A549 (cell line): ENCODE data around the gene ART4. TPM values are rescaled to one million over a fixed set of nuclear protein-coding genes. Genes with fewer than 3 reads are reported as not detected.

Source experiments
- ATAC-seq, 2 experiments: fragments of 200-7000 bp in 1 of 2; fragments of >200 bp in 1 of 2; cut with Nextera tagmentation in 1 of 2; cut with Tn5 transposase in 1 of 2; 3 replicates each; pipeline versions ENCODE4 v1.8.0 to v1.9.1; 2018 to 2020; ENCODE audit warnings: mild to moderate bottlenecking in 1 of 2, moderate library complexity in 1 of 2
- CTCF ChIA-PET: fragments of 300-600 bp; sonication (Branson Sonifier 250); formaldehyde crosslinking; extraction: SDS; loops from one replicate; lab custom pipeline; 2021; ENCODE audit warnings: antibody characterized with exemption, inconsistent platforms; lab: Yijun Ruan, JAX
- POLR2A ChIA-PET: fragments of 350-600 bp; formaldehyde crosslinking; extraction: SDS; loops from one replicate; lab custom pipeline; 2021; ENCODE audit warnings: antibody characterized with exemption, inconsistent platforms; lab: Yijun Ruan, JAX
- DNase-seq, 2 experiments: peaks; one replicate each; pipeline versions ENCODE4 v3.0.0 to v3.0.0-alpha.2; 2011 to 2016; ENCODE audit warnings: low read depth in 1 of 2, low spot score in 1 of 2
- FAIRE-seq: peaks from 2 replicates; lab custom pipeline; 2011; peaks lifted over from hg19 to GRCh38; lab: Jason Lieb, UNC
- H3K27ac ChIP-seq, 2 experiments: fragments of >200 bp; sonication (Bioruptor Twin); formaldehyde crosslinking; 3 replicates each; pipeline ENCODE4 v1.5.1; 2016 to 2017
- H3K4me1 ChIP-seq: fragments of >200 bp; sonication (Bioruptor Twin); formaldehyde crosslinking; 3 replicates; pipeline ENCODE4 v1.6.1; 2016
- H3K4me2 ChIP-seq: fragments of >200 bp; sonication (Bioruptor Twin); formaldehyde crosslinking; 3 replicates; pipeline ENCODE4 v1.6.1; 2016
- H3K4me3 ChIP-seq: fragments of >200 bp; sonication (Bioruptor Twin); formaldehyde crosslinking; 3 replicates; pipeline ENCODE4 v1.5.1; 2016
- H3K9me3 ChIP-seq: fragments of >200 bp; sonication (Bioruptor Twin); formaldehyde crosslinking; 3 replicates; pipeline ENCODE4 v1.6.1; 2016
- ATOH8 ChIP-seq: fragments of 250-450 bp; sonication (Bioruptor Pico); IDR thresholded peaks from 2 replicates; pipeline ENCODE4 v1.5.0; 2020; ENCODE audit warnings: low read depth, mild to moderate bottlenecking, moderate library complexity
- CBX2 ChIP-seq: fragments of 200-600 bp; sonication (generic); IDR thresholded peaks from 2 replicates; pipeline ENCODE4 v1.6.1; 2016; ENCODE audit warnings: low read depth, mild to moderate bottlenecking, borderline replicate concordance
- E2F6 ChIP-seq: IDR thresholded peaks from 2 replicates; pipeline ENCODE4 v1.6.1; 2012; ENCODE audit warnings: low read depth, borderline replicate concordance
- EP300 ChIP-seq, 2 experiments: fragments of >200 bp; sonication (Bioruptor Twin); formaldehyde crosslinking; IDR thresholded peaks; 2 replicates in 1 of 2; 3 replicates in 1 of 2; pipeline ENCODE4 v1.6.1; 2016 to 2017
- ESRRA ChIP-seq: fragments of 150-350 bp; IDR thresholded peaks from 2 replicates; pipeline ENCODE4 v1.6.1; 2014; ENCODE audit warnings: mild to moderate bottlenecking, low read length, borderline replicate concordance
- HOXB13 ChIP-seq: fragments of 250-450 bp; sonication (Bioruptor Pico); IDR thresholded peaks from 2 replicates; pipeline ENCODE4 v1.5.0; 2020; ENCODE audit warnings: low read depth, mild to moderate bottlenecking, moderate library complexity
- HOXB5 ChIP-seq: fragments of 250-450 bp; sonication (Bioruptor Pico); IDR thresholded peaks from 2 replicates; pipeline ENCODE4 v1.5.0; 2020; ENCODE audit warnings: mild to moderate bottlenecking, moderate library complexity
- JUN ChIP-seq, 2 experiments: fragments of >200 bp; sonication (Bioruptor Twin); formaldehyde crosslinking; IDR thresholded peaks; 2 replicates in 1 of 2; 3 replicates in 1 of 2; pipeline ENCODE4 v1.6.1; 2016 to 2017
- JUNB ChIP-seq: fragments of >200 bp; sonication (Bioruptor Twin); formaldehyde crosslinking; IDR thresholded peaks from 2 replicates; pipeline ENCODE4 v1.6.1; 2016
- KDM1A ChIP-seq: fragments of 200-600 bp; sonication (generic); IDR thresholded peaks from 2 replicates; pipeline ENCODE4 v1.6.1; 2016; ENCODE audit warnings: low read depth, mild to moderate bottlenecking
- KDM5A ChIP-seq: fragments of 200-600 bp; sonication (generic); IDR thresholded peaks from 2 replicates; pipeline ENCODE4 v1.6.1; 2016; ENCODE audit warnings: antibody characterized with exemption, mild to moderate bottlenecking
- MAFK ChIP-seq: fragments of 450-650 bp; IDR thresholded peaks from 2 replicates; pipeline ENCODE4 v1.6.1; 2014; ENCODE audit not compliant: partially characterized antibody
- MAZ ChIP-seq: fragments of 150-350 bp; IDR thresholded peaks from 2 replicates; pipeline ENCODE4 v1.6.1; 2014; ENCODE audit warnings: antibody characterized with exemption, low read depth, low read length, borderline replicate concordance
- NFE2L2 ChIP-seq: fragments of 150-350 bp; conservative IDR thresholded peaks from 2 replicates; pipeline ENCODE4 v1.6.1; 2014; ENCODE audit warnings: low read length
- NR3C1 ChIP-seq: fragments of >200 bp; sonication (Bioruptor Twin); formaldehyde crosslinking; IDR thresholded peaks from 3 replicates; pipeline ENCODE4 v1.6.1; 2017
- POLR2A ChIP-seq: IDR thresholded peaks from 2 replicates; pipeline ENCODE4 v1.6.1; 2012; ENCODE audit warnings: mild to moderate bottlenecking, low read length
- RCOR1 ChIP-seq: fragments of 150-350 bp; IDR thresholded peaks from 2 replicates; pipeline ENCODE4 v1.6.1; 2014; ENCODE audit warnings: antibody characterized with exemption, low read length, low read depth
- RFX5 ChIP-seq: fragments of 450-650 bp; IDR thresholded peaks from 2 replicates; pipeline ENCODE4 v1.7.1; 2014; ENCODE audit warnings: antibody characterized with exemption, mild to moderate bottlenecking, moderate library complexity
- SREBF2 ChIP-seq: fragments of 450-650 bp; IDR thresholded peaks from 2 replicates; pipeline ENCODE4 v1.6.1; 2014; ENCODE audit warnings: mild to moderate bottlenecking, moderate library complexity
- TFCP2L1 ChIP-seq: fragments of 250-450 bp; sonication (Bioruptor Pico); IDR thresholded peaks from 2 replicates; pipeline ENCODE4 v1.5.0; 2021; ENCODE audit warnings: mild to moderate bottlenecking
- WGBS: methylation state at CpG from one replicate; pipeline ENCODE4 v1.1.6; 2017; ENCODE audit errors: missing lambda C conversion rate; 5-methylcytosine and 5-hydroxymethylcytosine counted together
- polyA plus RNA-seq, 4 experiments: library from polyadenylated mRNA; depleted of rRNA in 3 of 4; stranded (reverse); fragments of >200 nt; fragmentation: RNase III in 1 of 4; extraction: RNeasy Plus Mini Kit Qiagen cat#74134 plus additional on column Dnase treatment in 1 of 4; gene quantifications; 2 replicates in 3 of 4; 3 replicates in 1 of 4; pipeline ENCODE4 v1.2.3, GENCODE V29; 2011 to 2017
- TF ChIP-seq, protein P1 (sequence below): fragments of >200 bp; sonication (Bioruptor Twin); formaldehyde crosslinking; IDR thresholded peaks from 3 replicates; pipeline ENCODE4 v1.6.1; 2016
- TF ChIP-seq, protein P2 (sequence below): fragments of 250-450 bp; sonication (Bioruptor Pico); IDR thresholded peaks from 2 replicates; pipeline ENCODE4 v1.5.0; 2021; ENCODE audit warnings: mild to moderate bottlenecking, moderate library complexity, borderline replicate concordance

Gene ART4
- polyA plus RNA-seq, 2 of the 4 experiments (the other 2 are of a cell fraction), result not detected

- no peak for DNase-seq
- peaks cover 4% of the 10 kb centered on the region; the same call in 2 of the 3 replicates for H3K4me1 ChIP-seq
- no peak overlapping the region for H3K27ac ChIP-seq
- no peak for ATAC-seq
- ChIA-PET POLR2A (no interaction called here), CTCF (no interaction called here)
- WGBS, result 64% methylated on average over 6 of the region's 6 CpGs
- no peaks in the 10 kb centered on the region for H3K9me3 ChIP-seq
- no peak overlapping the region for H3K4me3 ChIP-seq
- TF ChIP-seq JUN (IDR thresholded peaks at IDR 0.05) (no peak), HOXB5 (CRISPR knock-in tag) (no peak), MAZ (no peak), NR3C1 (no peak), TFCP2L1 (CRISPR knock-in tag) (no peak), RFX5 (no peak), ESRRA (no peak), EP300 (IDR thresholded peaks at IDR 0.05) (no peak), NFE2L2 (no peak), MAFK (no peak), CBX2 (no peak), ATOH8 (CRISPR knock-in tag) (no peak), RCOR1 (no peak), E2F6 (no peak), SREBF2 (no peak), JUNB (no peak), KDM1A (no peak), KDM5A (no peak)
- TF ChIP-seq, protein P1, sequence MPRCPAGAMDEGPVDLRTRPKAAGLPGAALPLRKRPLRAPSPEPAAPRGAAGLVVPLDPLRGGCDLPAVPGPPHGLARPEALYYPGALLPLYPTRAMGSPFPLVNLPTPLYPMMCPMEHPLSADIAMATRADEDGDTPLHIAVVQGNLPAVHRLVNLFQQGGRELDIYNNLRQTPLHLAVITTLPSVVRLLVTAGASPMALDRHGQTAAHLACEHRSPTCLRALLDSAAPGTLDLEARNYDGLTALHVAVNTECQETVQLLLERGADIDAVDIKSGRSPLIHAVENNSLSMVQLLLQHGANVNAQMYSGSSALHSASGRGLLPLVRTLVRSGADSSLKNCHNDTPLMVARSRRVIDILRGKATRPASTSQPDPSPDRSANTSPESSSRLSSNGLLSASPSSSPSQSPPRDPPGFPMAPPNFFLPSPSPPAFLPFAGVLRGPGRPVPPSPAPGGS, result no peak
- TF ChIP-seq, protein P2, sequence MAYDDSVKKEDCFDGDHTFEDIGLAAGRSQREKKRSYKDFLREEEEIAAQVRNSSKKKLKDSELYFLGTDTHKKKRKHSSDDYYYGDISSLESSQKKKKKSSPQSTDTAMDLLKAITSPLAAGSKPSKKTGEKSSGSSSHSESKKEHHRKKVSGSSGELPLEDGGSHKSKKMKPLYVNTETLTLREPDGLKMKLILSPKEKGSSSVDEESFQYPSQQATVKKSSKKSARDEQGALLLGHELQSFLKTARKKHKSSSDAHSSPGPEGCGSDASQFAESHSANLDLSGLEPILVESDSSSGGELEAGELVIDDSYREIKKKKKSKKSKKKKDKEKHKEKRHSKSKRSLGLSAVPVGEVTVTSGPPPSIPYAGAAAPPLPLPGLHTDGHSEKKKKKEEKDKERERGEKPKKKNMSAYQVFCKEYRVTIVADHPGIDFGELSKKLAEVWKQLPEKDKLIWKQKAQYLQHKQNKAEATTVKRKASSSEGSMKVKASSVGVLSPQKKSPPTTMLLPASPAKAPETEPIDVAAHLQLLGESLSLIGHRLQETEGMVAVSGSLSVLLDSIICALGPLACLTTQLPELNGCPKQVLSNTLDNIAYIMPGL, result no peak
- H3K4me2 ChIP-seq, result no peak overlapping the region
- no peak for FAIRE-seq
Observed at GRCh38 chr12:14886271-14886670, 42.9 kb upstream of the ART4 start.

DNA sequence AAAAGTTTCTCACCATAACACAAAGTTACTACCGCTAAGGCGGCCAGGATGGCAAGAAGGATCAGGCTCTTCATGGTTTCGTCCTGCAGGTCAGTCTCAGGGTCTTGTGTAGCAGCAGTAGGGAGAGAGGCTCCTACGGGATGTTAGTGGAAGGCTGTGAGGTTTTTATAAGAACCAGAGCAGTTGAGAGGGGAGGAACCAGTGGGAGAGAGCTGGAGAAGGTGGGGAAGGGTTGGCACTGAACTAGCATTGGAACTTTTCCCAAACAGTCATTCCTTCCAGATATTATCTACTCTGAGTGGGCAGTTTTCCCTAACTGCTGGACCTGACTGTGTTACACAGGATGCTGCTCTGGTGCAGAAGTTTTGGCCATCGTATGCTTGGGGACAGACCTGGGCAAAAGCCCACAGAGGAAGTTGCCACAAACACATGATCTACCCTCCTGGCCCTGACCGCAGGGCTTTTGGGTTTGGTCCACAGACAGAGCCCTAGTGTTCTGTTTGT lies 42.4 kb upstream of the ART4 start, which contains the start of gene MGP:
Gene MGP (minus strand): TSS at position 137 of the 504 bp plus-strand sequence. CDS start 63 bp downstream, at position 74.
- Histone ChIP-seq H3K27ac (no peak within 1 kb of the TSS), H3K4me1 (peaks cover 4% of the 10 kb centered on the region; the same call in 2 of the 3 replicates), H3K4me3 (no peak within 1 kb of the TSS), H3K9me3 (no peaks in the 10 kb centered on the region), H3K4me2 (peak within 1 kb of the TSS; percentile 17; the same call in 1 of the 3 replicates)
- POLR2A ChIA-PET, result no interaction called here
- CTCF ChIA-PET, result no interaction called here
- FAIRE-seq (no peak), ATAC-seq (peak in 1 of 2 experiments; percentile 27; a peak in 3 of 6 replicates), DNase-seq (no peak)
- 62% methylated on average over 6 of the region's 6 CpGs for WGBS
- TF ChIP-seq POLR2A (no peak), HOXB13 (CRISPR knock-in tag) (no peak), ESRRA (no peak)
